Spleen (tissue), 11 donors: ENCODE measurements around the gene COX7A2L. TPM values are rescaled to one million over a fixed set of nuclear protein-coding genes. Genes with fewer than 3 reads are reported as not detected.
"Not testable (repeated sequence)": the region's sequence is repeated elsewhere in the genome, so short reads cannot be mapped to it uniquely, and the experiment has no call there.

Experiments
- DNase-seq: peaks from one replicate; pipeline ENCODE4 v3.0.0-alpha.2; 2020
- H3K27ac ChIP-seq, 8 donors: fragments of 200-600 bp; sonication (generic) in 7 of 8; 1 replicate in 4 of 8; 2 replicates in 4 of 8; pipeline versions ENCODE4 v1.5.0 to v1.8.0; 2016 to 2021; ENCODE audit warnings: inconsistent platforms in 4 of 8, mild to moderate bottlenecking in 4 of 8, moderate library complexity in 1 of 8
- H3K27me3 ChIP-seq, 7 donors: fragments of 200-600 bp; sonication (generic) in 6 of 7; replicated peaks in 1 of 7; 1 replicate in 4 of 7; 2 replicates in 3 of 7; pipeline versions ENCODE4 v1.5.0 to v1.8.0; 2016 to 2021; ENCODE audit warnings: inconsistent platforms in 3 of 7, mild to moderate bottlenecking in 1 of 7
- H3K36me3 ChIP-seq, 6 donors: fragments of 200-600 bp; sonication (generic) in 5 of 6; 1 replicate in 4 of 6; 2 replicates in 2 of 6; pipeline versions ENCODE4 v1.5.0 to v1.8.0; 2016 to 2021; ENCODE audit warnings: inconsistent platforms in 2 of 6
- H3K4me1 ChIP-seq, 6 donors: fragments of 200-600 bp; sonication (generic) in 5 of 6; 1 replicate in 3 of 6; 2 replicates in 3 of 6; pipeline versions ENCODE4 v1.5.0 to v1.8.0; 2016 to 2021; ENCODE audit warnings: inconsistent platforms in 3 of 6
- H3K4me3 ChIP-seq, 8 donors: fragments of 200-600 bp; sonication (generic) in 7 of 8; 1 replicate in 4 of 8; 2 replicates in 4 of 8; pipeline versions ENCODE4 v1.5.0 to v1.8.0; 2016 to 2021; ENCODE audit warnings: inconsistent platforms in 4 of 8, mild to moderate bottlenecking in 4 of 8, moderate library complexity in 2 of 8
- H3K9me3 ChIP-seq, 8 donors: fragments of 200-600 bp; sonication (generic) in 7 of 8; 1 replicate in 4 of 8; 2 replicates in 4 of 8; pipeline versions ENCODE4 v1.5.0 to v1.8.0; 2016 to 2021; ENCODE audit warnings: inconsistent platforms in 4 of 8
- POLR2A ChIP-seq, 3 donors: fragments of 450-650 bp; IDR thresholded peaks; one replicate each; pipeline ENCODE4 v1.5.1; 2017; ENCODE audit warnings: antibody characterized with exemption in 3 of 3, mild to moderate bottlenecking in 1 of 3
- POLR2AphosphoS5 ChIP-seq, 3 donors: sonication (generic); formaldehyde crosslinking; IDR thresholded peaks; one replicate each; pipeline ENCODE4 v1.5.1; 2017; ENCODE audit warnings: antibody characterized with exemption in 3 of 3
- WGBS, 5 donors: extraction: QIAGEN DNeasy Blood & Tissue Kit in 3 of 5; methylation state at CpG; one replicate each; pipeline versions ENCODE4 v1.1.5 to v1.1.7; 2013 to 2018; 5-methylcytosine and 5-hydroxymethylcytosine counted together
- intact Hi-C: fragments of 100-400 bp; cut with DNase I; formaldehyde crosslinking; loops from one replicate; pipeline ENCODE4 v1.15.0; 2023; ENCODE audit warnings: low total_unique reads
- polyA plus RNA-seq, 3 donors: library from polyadenylated mRNA; stranded (reverse); fragments of 200-250 nt; gene quantifications; one replicate each; pipeline ENCODE4 v1.2.1, GENCODE V29; 2013
- total RNA-seq, 7 donors: library from RNA; depleted of rRNA in 3 of 7; stranded (reverse); fragments of >200 nt in 3 of 7; fragmentation: NEBNext Ultra II Directional in 4 of 7; extraction: Animal tissue kit (Norgen Biotek cat#: 25700) in 4 of 7; gene quantifications; one replicate each; pipeline versions ENCODE4 v1.1.0 to v1.2.1, GENCODE V29; 2016 to 2021
- TF ChIP-seq, protein P1 (sequence below), 11 experiments: fragments of 200-600 bp in 7 of 11; fragments of 450-650 bp in 4 of 11; sonication (generic) in 4 of 11; IDR thresholded peaks in 8 of 11; conservative IDR thresholded peaks in 3 of 11; 1 replicate in 7 of 11; 2 replicates in 4 of 11; pipeline versions ENCODE4 v1.4.0 to v1.8.0; 2016 to 2021; ENCODE audit warnings: antibody characterized with exemption in 11 of 11, inconsistent platforms in 4 of 11, mild to moderate bottlenecking in 1 of 11
- donor health status: healthy with polysubstance abuse.
- donor health status: DM: no; HTN: no; CAD: no; lungs with moderate emphysema.
- donor health status: DM: no; HTN: no; CAD: no.
- donor health status: Bipolar disorder and iron deficiency.
- donor health status: healthy.
- donor health status: DM: no; HTN: no; CAD: no.
- donor health status: DM: yes; HTN: yes; CAD: no.

Gene COX7A2L
- total and polyA plus RNA-seq, 10 donors = 63.3 to 144 (median 101) TPM

DNA sequence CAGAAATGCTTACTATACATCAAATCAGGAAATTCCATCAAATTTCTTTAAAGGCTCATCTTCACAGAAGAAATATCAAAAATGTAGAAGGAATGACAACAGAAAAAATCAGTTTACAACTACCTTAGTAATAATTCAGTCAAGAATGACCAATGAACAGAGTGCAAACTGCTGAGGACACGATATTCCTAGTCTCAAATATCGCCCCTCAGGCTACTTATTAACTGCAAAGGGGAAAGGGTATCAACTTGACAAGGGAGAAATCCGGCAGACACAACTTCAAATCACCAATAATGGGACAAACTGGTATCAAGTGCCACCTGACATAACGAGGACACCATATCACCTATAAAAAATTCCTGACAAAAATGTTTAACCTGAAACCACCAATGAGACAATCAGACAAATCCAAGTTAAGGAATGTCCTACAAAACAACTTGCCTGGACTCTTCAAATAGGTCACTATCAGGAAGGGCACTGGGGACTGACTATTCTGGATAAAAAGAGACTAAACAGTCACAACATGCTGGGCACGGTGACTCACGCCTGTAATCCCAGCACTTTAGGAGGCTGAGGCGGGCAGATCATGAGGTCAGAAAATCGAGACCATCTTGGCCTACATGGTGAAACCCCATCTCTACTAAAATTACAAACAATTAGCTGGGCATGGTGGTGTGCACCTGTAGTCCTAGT is 12.8 kb downstream of the COX7A2L start:
- Histone ChIP-seq H3K36me3 (peaks cover 0 to 96% (median 43%) of the 10 kb centered on the region in 6 donors), H3K4me1 (peaks cover 0 to under 1% (median 0%) of the 10 kb centered on the region in 6 donors), H3K4me3 (no peak overlapping the region), H3K9me3 (no peaks in the 10 kb centered on the region), H3K27ac (no peak overlapping the region), H3K27me3 (no peaks in the 10 kb centered on the region)
- WGBS, 5 donors = 95 to 99% (median 97%) methylated on average over 8 of the region's 8 CpGs
- intact Hi-C loops = no loop called here
- DNase-seq = no peak
- TF ChIP-seq, protein P1, sequence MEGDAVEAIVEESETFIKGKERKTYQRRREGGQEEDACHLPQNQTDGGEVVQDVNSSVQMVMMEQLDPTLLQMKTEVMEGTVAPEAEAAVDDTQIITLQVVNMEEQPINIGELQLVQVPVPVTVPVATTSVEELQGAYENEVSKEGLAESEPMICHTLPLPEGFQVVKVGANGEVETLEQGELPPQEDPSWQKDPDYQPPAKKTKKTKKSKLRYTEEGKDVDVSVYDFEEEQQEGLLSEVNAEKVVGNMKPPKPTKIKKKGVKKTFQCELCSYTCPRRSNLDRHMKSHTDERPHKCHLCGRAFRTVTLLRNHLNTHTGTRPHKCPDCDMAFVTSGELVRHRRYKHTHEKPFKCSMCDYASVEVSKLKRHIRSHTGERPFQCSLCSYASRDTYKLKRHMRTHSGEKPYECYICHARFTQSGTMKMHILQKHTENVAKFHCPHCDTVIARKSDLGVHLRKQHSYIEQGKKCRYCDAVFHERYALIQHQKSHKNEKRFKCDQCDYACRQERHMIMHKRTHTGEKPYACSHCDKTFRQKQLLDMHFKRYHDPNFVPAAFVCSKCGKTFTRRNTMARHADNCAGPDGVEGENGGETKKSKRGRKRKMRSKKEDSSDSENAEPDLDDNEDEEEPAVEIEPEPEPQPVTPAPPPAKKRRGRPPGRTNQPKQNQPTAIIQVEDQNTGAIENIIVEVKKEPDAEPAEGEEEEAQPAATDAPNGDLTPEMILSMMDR (IDR thresholded peaks at IDR 0.05 in 8 of 11, conservative IDR thresholded peaks at IDR 0.05 in 3 of 11) = no peak
- TF ChIP-seq POLR2A (IDR thresholded peaks at IDR 0.05) = no peak
- TF ChIP-seq POLR2AphosphoS5 (IDR thresholded peaks at IDR 0.05) = no peak

DNA sequence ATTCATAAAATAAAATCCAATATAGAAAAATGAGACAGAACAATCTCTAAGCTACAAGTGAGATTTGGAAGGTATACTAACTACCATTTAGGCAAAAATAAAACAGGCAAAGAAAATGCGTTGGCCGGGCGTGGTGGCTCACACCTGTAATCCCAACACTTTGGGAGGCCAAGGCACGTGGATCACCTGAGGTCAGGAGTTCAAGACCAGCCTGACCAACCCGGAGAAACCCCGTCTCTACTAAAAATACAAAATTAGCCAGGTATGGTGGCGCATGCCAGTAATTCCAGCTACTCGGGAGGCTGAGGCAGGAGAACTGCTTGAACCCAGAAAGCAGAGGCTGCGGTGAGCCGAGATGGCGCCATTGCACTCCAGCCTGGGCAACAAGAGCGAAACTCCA is 13.5 kb downstream of the COX7A2L start:
- H3K9me3 ChIP-seq, DNase-seq, H3K27me3 ChIP-seq, H3K27ac ChIP-seq, H3K4me1 ChIP-seq, H3K4me3 ChIP-seq, intact Hi-C loops: not testable (repeated sequence)
- peaks cover 0 to 96% (median 42%) of the 10 kb centered on the region in 6 donors for H3K36me3 ChIP-seq
- 93 to 98% (median 96%) methylated on average over 12 of the region's 12 CpGs for WGBS, 5 donors

DNA sequence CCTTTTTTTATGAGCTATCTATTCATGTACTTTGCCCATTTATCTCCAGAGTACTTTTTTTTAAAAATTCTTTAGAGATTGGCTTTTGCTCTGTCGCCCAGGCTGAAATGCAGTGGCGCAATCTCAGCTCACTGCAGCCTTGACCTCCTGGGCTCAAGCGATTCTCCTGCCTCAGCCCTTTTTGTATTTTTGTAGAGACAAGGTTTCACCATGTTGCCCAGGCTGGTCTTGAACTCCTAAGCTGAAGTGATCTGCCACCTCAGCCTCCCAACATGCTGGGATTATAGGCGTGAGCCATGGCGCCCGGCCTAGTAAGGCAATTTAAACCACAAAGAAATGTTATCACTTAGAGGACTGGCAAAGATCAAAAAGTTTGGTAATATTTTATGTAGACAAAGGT is 14.2 kb downstream of the COX7A2L start:
- H3K9me3 ChIP-seq, DNase-seq, H3K27me3 ChIP-seq, H3K4me3 ChIP-seq, intact Hi-C loops, H3K27ac ChIP-seq: not testable (repeated sequence)
- H3K36me3 ChIP-seq = peaks cover 0 to 89% (median 35%) of the 10 kb centered on the region in 6 donors
- WGBS, 5 donors = 91 to 95% (median 93%) methylated on average over 6 of the region's 6 CpGs
- peaks cover 0 to 13% (median 9%) of the 10 kb centered on the region in 6 donors for H3K4me1 ChIP-seq

DNA sequence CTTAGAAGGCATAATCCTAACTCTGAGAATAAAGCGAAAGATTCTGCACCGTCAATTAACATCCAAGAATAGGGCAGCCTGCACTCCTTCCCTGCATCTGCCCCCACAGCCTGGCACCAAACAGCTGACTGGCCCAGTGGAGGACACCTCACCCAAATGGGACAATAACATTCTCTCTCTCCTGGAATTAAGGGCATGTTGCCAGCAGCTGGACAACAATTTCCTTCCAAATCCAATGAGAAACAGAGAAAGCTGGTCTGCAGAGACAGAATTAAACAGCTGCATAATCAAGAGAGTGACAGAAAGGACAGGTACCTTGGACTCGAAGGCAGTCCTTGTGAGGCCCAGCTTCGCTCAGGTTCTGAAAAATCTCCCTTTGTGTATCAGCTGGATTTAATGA is 15.0 kb downstream of the COX7A2L start:
- peaks cover 0 to 85% (median 26%) of the 10 kb centered on the region in 6 donors for H3K36me3 ChIP-seq
- DNase-seq = no peak
- peaks cover 0 to 15% (median 9%) of the 10 kb centered on the region in 6 donors for H3K4me1 ChIP-seq
- no peaks in the 10 kb centered on the region for H3K27me3 ChIP-seq
- no peaks in the 10 kb centered on the region for H3K9me3 ChIP-seq
- 93 to 97% (median 95%) methylated on average over 4 of the region's 4 CpGs for WGBS, 5 donors
- TF ChIP-seq POLR2A (IDR thresholded peaks at IDR 0.05) (no peak), POLR2AphosphoS5 (IDR thresholded peaks at IDR 0.05) (no peak)
- TF ChIP-seq, protein P1 (IDR thresholded peaks at IDR 0.05 in 8 of 11, conservative IDR thresholded peaks at IDR 0.05 in 3 of 11) = no peak
- H3K4me3 ChIP-seq = no peak overlapping the region
- intact Hi-C loops = no loop called here
- H3K27ac ChIP-seq = no peak overlapping the region

DNA sequence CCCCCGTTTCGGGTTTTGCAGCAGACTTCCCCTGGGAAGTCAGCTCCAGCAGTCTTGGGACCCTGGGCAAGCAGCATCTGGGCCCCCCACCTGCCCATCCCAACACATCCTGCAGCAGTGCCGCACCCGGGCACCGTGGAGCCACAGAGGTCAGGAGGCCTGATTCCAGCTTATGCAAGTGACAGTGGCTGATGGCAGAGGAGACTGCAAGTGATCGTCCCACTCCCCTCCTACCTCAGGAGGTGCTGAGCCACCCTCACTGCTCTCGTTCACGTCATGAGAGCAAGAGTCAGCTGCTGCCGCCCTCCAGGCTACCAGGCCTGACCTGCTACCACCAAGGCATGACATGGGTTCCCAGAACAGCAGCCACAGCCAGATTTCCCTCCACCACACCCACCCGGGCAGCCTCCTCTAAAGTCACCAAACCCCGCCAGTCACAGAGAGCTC is 18.2 kb downstream of the COX7A2L start:
- WGBS, 5 donors = 76 to 87% (median 78%) methylated on average over 9 to 11 of the region's 11 CpGs
- Histone ChIP-seq H3K27ac (peak overlapping the region in 7 of 8 donors; percentile 28 to 76 (median 42)), H3K9me3 (no peaks in the 10 kb centered on the region), H3K36me3 (peaks cover 0 to 85% (median 20%) of the 10 kb centered on the region in 6 donors), H3K27me3 (no peaks in the 10 kb centered on the region), H3K4me3 (no peak overlapping the region), H3K4me1 (peaks cover 0 to 15% (median 9%) of the 10 kb centered on the region in 6 donors)
- no peak for DNase-seq
- peak in 2 of 3 donors; percentile 29 to 58 for TF ChIP-seq POLR2AphosphoS5 (IDR thresholded peaks at IDR 0.05)
- no peak for TF ChIP-seq POLR2A (IDR thresholded peaks at IDR 0.05)
- intact Hi-C loops = no loop called here
